Karpas-422 (cell line): Measurements from ENCODE around the gene EME2. TPM values are rescaled to one million over a fixed set of nuclear protein-coding genes. Genes with fewer than 3 reads are reported as not detected.

ENCODE experiments used
- DNase-seq: peaks from one replicate; pipeline ENCODE4 v3.0.0-alpha.2; 2015
- H2AFZ ChIP-seq: fragments of 200-600 bp; sonication (generic); 2 replicates; pipeline ENCODE4 v1.6.1; 2014; ENCODE audit warnings: antibody characterized with exemption, low read length, mixed read lengths
- H3K27ac ChIP-seq: fragments of 200-600 bp; sonication (generic); 2 replicates; pipeline ENCODE4 v1.5.1; 2014; ENCODE audit warnings: mild to moderate bottlenecking, low read length, moderate library complexity
- H3K27me3 ChIP-seq: fragments of 200-600 bp; sonication (generic); 2 replicates; pipeline ENCODE4 v1.6.1; 2014; ENCODE audit warnings: low read length, mixed read lengths
- H3K36me3 ChIP-seq: fragments of 200-600 bp; sonication (generic); 2 replicates; pipeline ENCODE4 v1.6.1; 2014; ENCODE audit warnings: low read length, mixed read lengths; ENCODE audit not compliant: insufficient read depth
- H3K4me1 ChIP-seq: fragments of 200-600 bp; sonication (generic); 2 replicates; pipeline ENCODE4 v1.6.1; 2014; ENCODE audit warnings: mild to moderate bottlenecking, low read length, mixed read lengths
- H3K4me2 ChIP-seq: fragments of 200-600 bp; sonication (generic); 2 replicates; pipeline ENCODE4 v1.6.1; 2014; ENCODE audit warnings: low read length, low read depth, mild to moderate bottlenecking; ENCODE audit not compliant: poor library complexity, severe bottlenecking
- H3K4me3 ChIP-seq: fragments of 200-600 bp; sonication (generic); 2 replicates; pipeline ENCODE4 v1.5.1; 2014; ENCODE audit warnings: mild to moderate bottlenecking, antibody characterized with exemption, low read length, mixed read lengths
- H3K79me2 ChIP-seq: fragments of 200-600 bp; sonication (generic); 2 replicates; pipeline ENCODE4 v1.6.1; 2014; ENCODE audit warnings: mild to moderate bottlenecking, low read length, mixed read lengths
- H3K9ac ChIP-seq: fragments of 200-600 bp; sonication (generic); 2 replicates; pipeline ENCODE4 v1.6.0; 2014; ENCODE audit warnings: low read length
- H3K9me2 ChIP-seq: fragments of 200-600 bp; sonication (generic), shearing (Covaris generic); replicated peaks from 2 replicates; pipeline ENCODE4 v1.6.0; 2014; ENCODE audit warnings: mild to moderate bottlenecking, low read length, moderate library complexity; ENCODE audit not compliant: insufficient read depth
- H3K9me3 ChIP-seq: fragments of 300-700, 200-600 bp; sonication (generic); 2 replicates; pipeline ENCODE4 v1.6.1; 2014; ENCODE audit warnings: low read length, mixed read lengths
- H4K20me1 ChIP-seq: fragments of 200-600 bp; sonication (generic); 2 replicates; pipeline ENCODE4 v1.6.1; 2014; ENCODE audit warnings: mild to moderate bottlenecking, antibody characterized with exemption, low read length, low read depth; ENCODE audit not compliant: insufficient read depth
- total RNA-seq: library from RNA; depleted of rRNA; stranded (reverse); fragments of >200 nt; shearing (Covaris generic); gene quantifications from 2 replicates; pipeline ENCODE4 v1.2.3, GENCODE V29; 2014; ENCODE audit warnings: low replicate concordance

Gene EME2
- total RNA-seq, 1 experiment from 2014 or later = 7.7 TPM

GRCh38 chr16:1809281-1809801 lies 36.7 kb downstream of the EME2 start:
- Histone ChIP-seq H3K9me3 (no peaks in the 10 kb centered on the region), H3K27ac (no peak overlapping the region), H3K9me2 (no peaks in the 10 kb centered on the region), H3K4me3 (no peak overlapping the region), H3K4me1 (no peaks in the 10 kb centered on the region), H3K36me3 (no peaks in the 10 kb centered on the region; the same call in 1 of the 2 replicates), H3K79me2 (no peaks in the 10 kb centered on the region), H4K20me1 (no peaks in the 10 kb centered on the region), H3K27me3 (no peaks in the 10 kb centered on the region), H2AFZ (no peak overlapping the region), H3K9ac (no peak overlapping the region), H3K4me2 (no peak overlapping the region)
- no peak for DNase-seq

- no peaks in the 10 kb centered on the region for H3K27me3 ChIP-seq
- no peak overlapping the region for H3K4me3 ChIP-seq
- H3K36me3 ChIP-seq = no peaks in the 10 kb centered on the region; the same call in 1 of the 2 replicates
- no peak overlapping the region for H2AFZ ChIP-seq
- H3K4me1 ChIP-seq = no peaks in the 10 kb centered on the region
- H3K9me3 ChIP-seq = no peaks in the 10 kb centered on the region
- no peak for DNase-seq
- H3K4me2 ChIP-seq = no peak overlapping the region
- H4K20me1 ChIP-seq = no peaks in the 10 kb centered on the region
- no peaks in the 10 kb centered on the region for H3K79me2 ChIP-seq
- no peaks in the 10 kb centered on the region for H3K9me2 ChIP-seq
- H3K9ac ChIP-seq = no peak overlapping the region
- H3K27ac ChIP-seq = no peak overlapping the region
Measured at GRCh38 chr16:1810106-1810505, 37.5 kb downstream of the EME2 start.

GRCh38 chr16:1810536-1810935 lies 37.9 kb downstream of the EME2 start:
- Histone ChIP-seq H3K79me2 (no peaks in the 10 kb centered on the region), H3K27ac (no peak overlapping the region), H3K4me2 (no peak overlapping the region), H2AFZ (no peak overlapping the region), H4K20me1 (no peaks in the 10 kb centered on the region), H3K4me3 (no peak overlapping the region), H3K9me3 (no peaks in the 10 kb centered on the region), H3K9ac (no peak overlapping the region), H3K36me3 (no peaks in the 10 kb centered on the region; the same call in 1 of the 2 replicates), H3K9me2 (no peaks in the 10 kb centered on the region), H3K4me1 (no peaks in the 10 kb centered on the region), H3K27me3 (no peaks in the 10 kb centered on the region)
- no peak for DNase-seq

- H3K9me3 ChIP-seq = no peaks in the 10 kb centered on the region
- no peak overlapping the region for H3K4me2 ChIP-seq
- H3K4me1 ChIP-seq = no peaks in the 10 kb centered on the region
- no peaks in the 10 kb centered on the region for H4K20me1 ChIP-seq
- no peak overlapping the region for H2AFZ ChIP-seq
- DNase-seq = peak; percentile 67
- H3K36me3 ChIP-seq = no peaks in the 10 kb centered on the region; the same call in 1 of the 2 replicates
- no peak overlapping the region for H3K4me3 ChIP-seq
- no peak overlapping the region for H3K9ac ChIP-seq
- no peaks in the 10 kb centered on the region for H3K9me2 ChIP-seq
- no peaks in the 10 kb centered on the region for H3K79me2 ChIP-seq
- no peaks in the 10 kb centered on the region for H3K27me3 ChIP-seq
- no peak overlapping the region for H3K27ac ChIP-seq
Measured at GRCh38 chr16:1812732-1813163, 40.1 kb downstream of the EME2 start.

DNA sequence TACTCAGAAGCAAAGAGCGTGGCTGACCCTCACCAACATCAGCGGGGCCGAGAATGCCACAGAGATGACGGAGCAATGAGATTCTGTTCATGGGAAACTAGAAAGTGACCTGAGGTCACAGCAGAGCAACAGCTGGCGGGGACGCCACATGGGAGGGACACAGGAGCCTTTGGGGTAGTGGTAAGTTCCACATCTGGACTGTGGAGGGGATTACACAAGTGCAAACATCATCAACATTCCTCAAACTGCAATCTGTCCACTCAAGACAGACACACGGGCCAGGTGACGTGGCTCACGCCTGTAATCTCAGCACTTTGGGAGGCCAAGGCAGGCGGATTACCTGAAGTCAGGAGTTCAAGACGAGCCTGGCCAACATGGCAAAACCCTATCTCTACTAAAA lies 42.9 kb downstream of the EME2 start:
- H2AFZ ChIP-seq = no peak overlapping the region
- H3K79me2 ChIP-seq = no peaks in the 10 kb centered on the region
- no peaks in the 10 kb centered on the region for H3K4me1 ChIP-seq
- no peak overlapping the region for H3K4me3 ChIP-seq
- H3K36me3 ChIP-seq = no peaks in the 10 kb centered on the region; the same call in 1 of the 2 replicates
- no peak overlapping the region for H3K27ac ChIP-seq
- no peaks in the 10 kb centered on the region for H3K9me3 ChIP-seq
- H3K9me2 ChIP-seq = no peaks in the 10 kb centered on the region
- no peaks in the 10 kb centered on the region for H4K20me1 ChIP-seq
- H3K4me2 ChIP-seq = no peak overlapping the region
- no peak for DNase-seq
- no peaks in the 10 kb centered on the region for H3K27me3 ChIP-seq
- H3K9ac ChIP-seq = no peak overlapping the region

DNA sequence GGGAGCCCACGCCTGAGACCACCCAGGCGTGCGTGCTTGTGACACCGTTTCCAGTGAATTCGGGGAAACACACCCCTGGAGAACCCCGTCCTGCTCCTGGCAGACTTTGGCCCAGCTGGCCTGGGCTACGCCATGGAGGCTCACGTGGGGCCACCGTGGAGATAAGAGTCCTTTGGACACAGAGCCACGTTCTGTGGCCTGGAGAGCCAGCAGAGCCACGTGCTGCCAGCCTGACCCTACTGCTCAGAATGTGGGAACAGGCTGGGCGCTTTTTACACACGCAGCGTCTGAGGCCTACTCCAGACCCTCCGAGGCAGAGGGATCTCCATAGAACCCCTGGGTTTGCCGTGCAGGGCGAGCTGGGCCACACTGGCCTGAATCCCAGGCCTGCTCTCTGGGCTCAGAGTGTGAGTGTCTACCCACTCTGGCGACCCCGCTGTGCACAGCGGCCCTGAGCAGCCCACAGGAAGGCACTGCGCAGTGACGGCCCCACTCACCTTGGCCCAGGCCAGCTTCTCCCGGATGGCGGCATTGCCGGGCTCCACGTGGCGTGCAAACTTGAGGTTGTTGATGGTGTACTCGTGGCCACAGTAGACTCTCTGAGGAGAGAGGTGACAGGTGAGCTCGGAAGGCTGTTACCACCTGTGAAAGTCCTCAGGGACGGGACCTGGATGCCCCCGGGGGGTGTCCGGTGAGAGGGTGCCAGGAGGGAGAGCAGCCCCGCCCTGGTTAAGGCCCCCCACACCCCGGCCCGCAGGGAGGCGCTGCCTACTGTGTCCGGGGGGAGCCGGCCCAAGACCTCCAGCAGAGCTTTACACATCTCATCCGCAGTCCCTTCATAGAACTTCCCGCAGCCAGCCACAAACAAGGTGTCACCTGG lies 44.0 kb downstream of the EME2 start:
- Histone ChIP-seq H3K9me3 (no peaks in the 10 kb centered on the region), H3K9ac (no peak overlapping the region), H3K9me2 (no peaks in the 10 kb centered on the region), H3K4me2 (no peak overlapping the region), H3K4me1 (no peaks in the 10 kb centered on the region), H3K27ac (no peak overlapping the region), H2AFZ (no peak overlapping the region), H3K79me2 (no peaks in the 10 kb centered on the region), H3K36me3 (no peaks in the 10 kb centered on the region; the same call in 1 of the 2 replicates), H4K20me1 (no peaks in the 10 kb centered on the region), H3K4me3 (no peak overlapping the region), H3K27me3 (no peaks in the 10 kb centered on the region)
- DNase-seq = no peak

GRCh38 chr16:1817276-1817589 lies 44.6 kb downstream of the EME2 start:
- Histone ChIP-seq H3K4me1 (no peaks in the 10 kb centered on the region), H3K36me3 (no peaks in the 10 kb centered on the region; the same call in 1 of the 2 replicates), H3K9me2 (no peaks in the 10 kb centered on the region), H3K27me3 (no peaks in the 10 kb centered on the region), H4K20me1 (no peaks in the 10 kb centered on the region), H2AFZ (no peak overlapping the region), H3K79me2 (no peaks in the 10 kb centered on the region), H3K9me3 (no peaks in the 10 kb centered on the region), H3K4me3 (no peak overlapping the region), H3K9ac (no peak overlapping the region), H3K4me2 (no peak overlapping the region), H3K27ac (no peak overlapping the region)
- DNase-seq = no peak

- Histone ChIP-seq H3K4me3 (no peak overlapping the region), H3K9me3 (no peaks in the 10 kb centered on the region), H3K4me2 (no peak overlapping the region), H3K79me2 (no peaks in the 10 kb centered on the region), H2AFZ (no peak overlapping the region), H3K27ac (no peak overlapping the region), H4K20me1 (no peaks in the 10 kb centered on the region), H3K27me3 (no peaks in the 10 kb centered on the region), H3K9ac (no peak overlapping the region), H3K9me2 (no peaks in the 10 kb centered on the region), H3K36me3 (no peaks in the 10 kb centered on the region; the same call in 1 of the 2 replicates), H3K4me1 (no peaks in the 10 kb centered on the region)
- no peak for DNase-seq
Measured at GRCh38 chr16:1817716-1818115, 45.1 kb downstream of the EME2 start.
